HG03442 (cell line): ENCODE results near the gene VASN.
"Not testable (repeated sequence)": the region's sequence is repeated elsewhere in the genome, so short reads cannot be mapped to it uniquely, and the experiment has no call there.

Experiments used
- ATAC-seq: cut with Tn5 transposase; IDR thresholded peaks from one replicate; pipeline ENCODE4 v1.9.1; 2021; ENCODE audit warnings: mild to moderate bottlenecking, moderate library complexity; ENCODE audit not compliant: unreplicated experiment

Gene VASN

DNA sequence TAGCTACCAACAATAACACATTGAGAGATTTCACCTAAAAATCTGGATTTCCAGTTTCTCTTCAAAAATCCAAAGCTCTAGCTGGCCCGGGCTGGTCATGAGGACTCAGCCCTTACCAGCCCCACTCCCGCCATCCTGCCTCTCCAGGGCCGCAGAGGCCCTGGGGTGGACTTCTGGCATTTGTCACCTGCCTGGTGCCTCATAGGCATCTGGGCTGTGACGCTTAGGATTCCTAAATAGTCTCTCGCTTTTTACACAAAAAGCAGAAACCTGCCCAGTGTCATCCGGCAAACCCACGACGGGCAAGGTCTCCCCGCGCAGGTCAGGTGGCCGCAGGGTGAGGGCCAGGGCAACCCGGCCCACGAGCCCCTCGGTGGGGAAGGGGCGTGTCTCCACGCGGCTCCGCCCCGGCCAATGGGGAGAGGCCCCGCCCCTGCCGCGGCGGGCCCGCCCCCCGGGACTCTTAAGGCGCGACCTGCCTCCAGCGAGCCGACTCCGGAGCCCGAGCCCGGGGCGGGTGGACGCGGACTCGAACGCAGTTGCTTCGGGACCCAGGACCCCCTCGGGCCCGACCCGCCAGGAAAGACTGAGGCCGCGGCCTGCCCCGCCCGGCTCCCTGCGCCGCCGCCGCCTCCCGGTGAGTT is at the start of gene VASN:
Gene VASN, plus strand, starts transcription at position 492 of the 644 bp plus-strand sequence. CDS start 9,030 bp downstream, outside the sequence.
- ATAC-seq = peak; percentile 59

GRCh38 chr16:4322121-4323052 is 49.3 kb upstream of the VASN start:
- ATAC-seq = no peak

DNA sequence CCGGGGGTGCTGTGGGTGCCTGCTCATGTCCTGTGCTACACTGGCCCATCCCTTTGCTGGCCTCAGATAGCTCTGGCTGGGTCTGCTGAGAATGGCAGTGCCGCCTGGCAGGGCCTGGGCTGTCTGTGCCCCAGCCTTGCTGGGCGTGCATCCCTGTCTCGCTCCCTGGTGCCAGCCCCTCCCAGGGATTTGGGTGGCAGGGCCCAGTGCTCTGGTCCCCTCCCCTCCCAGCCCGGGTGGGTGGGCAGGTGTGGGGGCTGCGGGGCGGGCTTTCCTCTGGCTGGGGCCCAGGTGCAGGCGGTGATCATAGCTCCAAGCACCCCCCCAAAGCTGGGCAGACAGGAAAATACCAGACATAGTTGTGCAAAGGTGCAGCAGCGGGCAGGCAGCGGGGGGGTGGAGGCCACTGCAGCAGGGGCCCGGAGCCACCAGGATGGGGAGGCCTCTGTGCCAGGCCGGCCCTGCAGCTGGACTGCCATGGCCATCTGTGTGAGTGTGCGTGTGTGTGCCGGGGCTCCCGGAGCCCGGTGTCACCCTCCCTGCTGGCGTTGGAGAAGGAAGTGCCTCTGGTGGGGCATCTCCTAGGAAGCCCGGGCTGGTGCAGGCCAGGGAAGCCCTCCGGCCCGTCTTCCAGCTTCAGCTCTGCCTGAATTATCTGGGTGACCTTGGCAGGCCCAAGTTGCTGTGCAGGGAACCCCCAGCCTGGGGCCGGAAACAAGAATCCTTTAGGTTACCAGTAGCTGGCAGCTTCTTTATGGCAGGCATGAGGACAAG is 48.4 kb upstream of the VASN start:
- no peak for ATAC-seq

DNA sequence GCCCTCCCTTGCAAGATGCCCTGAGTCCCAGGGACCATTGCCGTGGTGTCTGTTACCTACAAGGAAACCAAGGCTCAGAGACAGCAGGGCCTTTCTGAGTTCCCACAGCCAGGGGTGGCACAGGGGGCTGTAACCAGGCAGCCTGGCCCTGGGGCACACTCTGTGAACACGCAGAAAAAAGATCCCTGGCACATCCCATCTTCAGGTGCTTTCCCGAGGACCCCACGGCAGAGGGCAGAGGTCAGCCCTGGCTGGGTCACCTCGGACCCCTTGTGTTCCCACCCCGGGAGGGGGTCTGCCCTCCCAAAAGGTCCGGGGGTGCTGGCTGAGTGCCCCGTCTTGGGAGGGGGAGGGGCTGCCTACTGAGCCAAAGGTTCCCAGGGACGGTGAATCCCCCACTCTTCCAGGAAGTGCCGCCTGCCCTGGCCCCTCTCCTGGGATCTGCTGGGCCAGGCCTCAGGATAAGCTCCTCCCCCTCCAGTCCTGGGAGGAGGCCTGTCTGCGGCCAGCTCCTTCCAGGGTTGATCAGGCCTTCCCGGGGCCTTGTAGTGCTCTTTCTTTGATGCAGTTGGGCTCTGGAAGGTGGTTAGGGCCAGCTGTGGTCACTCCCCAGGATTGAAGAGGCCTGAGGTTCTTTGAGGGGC is 47.7 kb upstream of the VASN start:
- ATAC-seq = no peak

DNA sequence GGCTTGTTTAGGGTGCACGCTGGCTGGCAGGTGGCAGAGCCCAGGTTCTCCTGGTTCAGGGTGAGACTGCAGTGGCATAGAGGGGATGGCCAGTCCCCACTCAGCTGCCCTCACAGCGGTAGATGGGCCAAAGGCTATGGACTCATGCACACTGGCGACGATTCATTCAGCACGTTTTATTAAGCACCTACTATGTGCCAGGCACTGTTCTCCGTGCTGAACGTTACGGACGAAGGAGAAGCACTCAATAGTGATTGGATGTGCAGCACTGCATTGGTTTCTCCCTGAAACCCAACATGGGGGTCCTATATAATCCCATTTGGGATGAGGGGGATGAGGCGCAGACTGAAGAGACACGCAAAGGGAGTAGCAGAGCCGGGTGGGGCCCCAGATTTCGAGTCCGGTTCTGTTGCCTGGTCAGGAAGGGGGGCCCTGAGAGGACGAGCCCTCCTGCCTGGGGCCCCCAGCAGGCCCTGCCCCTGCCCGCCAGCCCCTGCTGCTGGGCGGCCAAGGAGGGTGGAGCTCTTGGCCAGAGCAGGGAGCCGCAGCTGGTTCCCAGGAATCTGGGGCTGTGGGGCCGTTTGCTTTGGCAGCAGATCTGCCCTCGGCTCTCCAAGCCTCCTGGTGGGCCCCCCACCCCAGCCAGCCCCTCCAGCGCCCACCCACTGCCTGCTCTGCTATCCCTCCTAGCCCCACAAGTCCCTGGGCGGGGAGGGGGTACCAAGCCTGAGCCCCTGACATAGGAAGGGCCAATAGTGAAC is 47.0 kb upstream of the VASN start:
- ATAC-seq = no peak

- ATAC-seq = no peak
Measured at GRCh38 chr16:4325253-4325758, 46.3 kb upstream of the VASN start.

- ATAC-seq = no peak
Measured at GRCh38 chr16:4327386-4328045, 44.1 kb upstream of the VASN start.

DNA sequence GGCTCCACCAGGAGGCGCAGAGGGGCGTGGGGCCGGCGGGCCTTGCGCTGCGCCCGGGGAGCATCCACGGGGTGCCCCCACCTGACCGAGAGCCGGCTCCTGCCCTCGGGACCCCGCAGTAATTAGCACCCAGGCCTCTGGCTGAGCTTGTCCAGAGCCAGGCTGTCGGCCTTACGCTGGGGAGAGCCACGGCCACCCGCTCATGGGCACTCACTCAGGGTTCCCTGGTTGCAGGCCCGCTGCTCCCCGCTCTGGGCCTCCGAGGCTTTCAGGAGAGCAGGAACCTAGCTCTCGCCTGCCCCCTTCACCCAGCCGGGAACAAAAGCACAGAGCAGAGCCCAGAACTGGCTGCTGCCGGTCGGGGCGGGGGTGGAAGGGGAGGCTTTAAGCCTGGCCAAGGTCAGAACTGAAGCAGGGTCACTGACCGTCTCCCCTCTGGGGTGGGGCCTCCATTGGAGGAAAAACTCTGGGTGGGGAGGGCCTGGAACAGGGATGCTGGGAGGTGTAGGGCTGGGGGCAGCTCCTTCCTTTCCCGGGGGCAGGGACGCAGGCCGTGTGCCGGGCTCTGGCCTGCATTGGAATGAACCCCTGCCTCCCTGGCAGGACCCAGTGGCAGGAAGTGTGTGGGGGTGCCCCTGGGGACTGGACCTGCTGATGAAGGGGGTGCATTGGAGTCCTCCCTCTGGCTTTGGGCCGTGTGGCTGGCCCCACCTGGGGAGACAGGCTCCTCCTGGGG is 43.4 kb upstream of the VASN start:
- peak; percentile 41 for ATAC-seq

DNA sequence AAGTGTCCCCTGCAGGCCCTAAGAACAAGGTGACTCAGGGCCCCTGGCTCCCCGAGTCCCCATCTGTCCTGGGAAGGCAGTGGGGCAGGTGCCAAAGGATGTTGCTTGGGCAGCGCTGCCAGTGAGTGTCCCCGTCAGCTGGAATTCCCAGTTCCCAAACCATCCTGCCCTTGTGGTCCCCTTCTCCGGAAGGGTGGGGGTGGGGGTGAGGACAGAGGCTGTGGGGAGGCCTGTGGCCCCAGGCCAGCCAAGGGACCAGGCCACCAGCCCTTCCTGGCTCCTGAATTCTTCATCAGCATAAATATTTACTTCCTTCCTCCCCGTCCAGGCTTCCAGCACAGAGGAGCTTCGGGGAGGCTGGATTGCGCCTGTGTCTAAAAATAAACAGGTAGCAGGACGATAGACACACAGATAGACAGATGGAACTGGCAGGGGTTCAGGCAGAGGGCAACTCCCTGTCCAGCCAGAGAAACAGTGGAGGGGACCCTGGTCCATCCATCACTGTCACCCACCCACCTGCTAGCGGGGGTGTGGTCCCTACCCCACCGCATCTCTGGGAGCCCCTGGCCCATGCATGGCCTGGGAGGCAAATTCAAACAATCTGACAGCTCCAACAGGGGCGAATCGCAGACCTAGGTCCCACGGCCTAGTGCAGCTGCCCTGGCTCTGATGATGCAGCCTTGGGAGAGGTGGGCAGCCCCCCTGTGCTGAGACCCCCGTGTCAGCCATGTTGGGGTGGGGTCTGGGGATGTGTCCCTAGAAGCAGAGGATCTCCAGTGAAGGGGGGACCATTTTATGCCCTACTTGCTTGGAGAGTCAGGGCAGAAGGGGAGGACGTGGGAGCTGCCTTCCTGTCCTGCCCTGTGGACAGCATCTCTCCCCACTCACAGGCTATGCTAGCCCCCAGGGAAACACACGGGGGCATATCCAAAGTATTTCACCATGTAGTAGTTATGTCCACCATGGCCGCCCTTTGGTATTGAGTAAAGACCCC is 42.6 kb upstream of the VASN start:
- ATAC-seq = no peak

- ATAC-seq = no peak
Measured at GRCh38 chr16:4330277-4330874, 41.3 kb upstream of the VASN start.

DNA sequence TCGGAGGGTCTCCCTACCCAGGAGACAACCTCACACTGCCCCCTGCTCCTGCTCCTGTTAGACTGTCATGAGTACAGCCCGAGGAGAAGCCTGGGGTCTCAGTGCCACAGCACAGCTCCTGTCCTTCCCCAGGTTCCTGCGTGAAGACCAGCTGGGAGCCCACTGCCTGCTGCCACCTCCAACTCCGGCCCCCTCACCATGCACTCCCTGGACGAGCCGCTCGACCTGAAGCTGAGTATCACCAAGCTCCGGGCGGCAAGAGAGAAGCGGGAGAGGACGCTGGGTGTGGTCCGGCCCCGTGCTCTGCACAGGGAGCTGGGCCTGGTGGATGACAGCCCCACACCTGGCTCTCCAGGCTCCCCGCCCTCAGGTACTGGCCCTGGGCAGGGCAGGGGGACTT is 39.6 kb upstream of the VASN start:
- no peak for ATAC-seq

GRCh38 chr16:4332623-4333307 is 38.9 kb upstream of the VASN start:
- ATAC-seq = no peak

DNA sequence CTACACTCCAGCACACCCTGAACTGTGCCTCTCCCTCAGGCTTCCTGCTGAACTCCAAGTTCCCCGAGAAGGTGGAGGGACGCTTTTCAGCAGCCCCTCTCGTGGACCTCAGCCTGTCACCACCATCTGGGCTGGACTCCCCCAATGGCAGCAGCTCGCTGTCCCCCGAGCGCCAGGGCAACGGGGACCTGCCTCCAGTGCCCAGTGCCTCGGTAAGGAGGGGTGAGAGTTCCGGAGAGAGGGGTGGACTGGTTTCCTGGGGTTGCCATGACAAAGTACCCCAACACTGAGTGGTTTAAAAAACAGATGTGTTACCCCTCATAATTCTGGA is 38.4 kb upstream of the VASN start:
- ATAC-seq = no peak

GRCh38 chr16:4333714-4334113 is 37.9 kb upstream of the VASN start:
- not testable (repeated sequence) for ATAC-seq

- ATAC-seq = no peak
Measured at GRCh38 chr16:4334724-4335495, 36.7 kb upstream of the VASN start.
